CD4-positive, alpha-beta T cell treated with Interleukin-4 for 4 hours (primary cell): ENCODE data around the gene AFF1.
A peak's percentile ranks its signal among the peaks of the same experiment; 100 is the strongest.

Experiments
- DNase-seq: peaks from one replicate; pipeline ENCODE4 v3.0.0-alpha.2; 2020

Gene AFF1

GRCh38 chr4:87087015-87087414, 152.2 kb downstream of the AFF1 start:
- no peak for DNase-seq

- DNase-seq, result no peak
These were observed 152.6 kb downstream of the AFF1 start for GRCh38 chr4:87087420-87087819.

GRCh38 chr4:87088186-87088585, 153.4 kb downstream of the AFF1 start:
- DNase-seq, result no peak

- DNase-seq, result no peak
These were observed 154.6 kb downstream of the AFF1 start for GRCh38 chr4:87089368-87089767.

GRCh38 chr4:87090305-87090704, 155.5 kb downstream of the AFF1 start:
- no peak for DNase-seq

- DNase-seq, result no peak
These were observed 157.8 kb downstream of the AFF1 start for GRCh38 chr4:87092389-87093141.

- peak; percentile 73 for DNase-seq
These were observed 158.8 kb downstream of the AFF1 start for GRCh38 chr4:87093443-87094123.

- no peak for DNase-seq
These were observed 162.3 kb downstream of the AFF1 start for GRCh38 chr4:87097075-87097474.

- no peak for DNase-seq
These were observed 165.4 kb downstream of the AFF1 start for GRCh38 chr4:87100168-87100567.

GRCh38 chr4:87101543-87102199, 166.9 kb downstream of the AFF1 start:
- DNase-seq, result peak; percentile 18

- DNase-seq, result peak; percentile 23
These were observed 168.3 kb downstream of the AFF1 start for GRCh38 chr4:87103086-87103485.

GRCh38 chr4:87103691-87104187, 168.9 kb downstream of the AFF1 start:
- DNase-seq, result peak; percentile 87

GRCh38 chr4:87105101-87105845, 170.5 kb downstream of the AFF1 start:
- DNase-seq, result no peak

GRCh38 chr4:87108142-87108546, 173.3 kb downstream of the AFF1 start:
- DNase-seq, result no peak

GRCh38 chr4:87109121-87109520, 174.3 kb downstream of the AFF1 start:
- no peak for DNase-seq

GRCh38 chr4:87109945-87110344, 175.1 kb downstream of the AFF1 start:
- no peak for DNase-seq

- no peak for DNase-seq
These were observed 177.3 kb downstream of the AFF1 start for GRCh38 chr4:87112063-87112462.

GRCh38 chr4:87114245-87115062, 179.6 kb downstream of the AFF1 start:
- DNase-seq, result no peak

- DNase-seq, result no peak
These were observed 181.4 kb downstream of the AFF1 start for GRCh38 chr4:87116231-87116630.

GRCh38 chr4:87117051-87117731, 182.4 kb downstream of the AFF1 start:
- DNase-seq, result no peak

GRCh38 chr4:87117732-87118075, 182.9 kb downstream of the AFF1 start:
- DNase-seq, result no peak

GRCh38 chr4:87118421-87118820, 183.6 kb downstream of the AFF1 start:
- DNase-seq, result no peak
